Peyer's patch (tissue), 4 donors: ENCODE measurements around the gene GFRA4.

Experiments
- CTCF ChIP-seq, 6 experiments: fragments of 450-650 bp in 4 of 6; fragments of 200-600 bp in 2 of 6; sonication (generic) in 1 of 6; IDR thresholded peaks; one replicate each; pipeline ENCODE4 v1.5.1; 2017 to 2019; ENCODE audit warnings: antibody characterized with exemption in 6 of 6, mild to moderate bottlenecking in 3 of 6, moderate library complexity in 1 of 6
- POLR2A ChIP-seq, 2 donors: fragments of 450-650 bp; IDR thresholded peaks; one replicate each; pipeline ENCODE4 v1.5.1; 2017; ENCODE audit warnings: antibody characterized with exemption in 2 of 2, mild to moderate bottlenecking in 2 of 2, moderate library complexity in 2 of 2

GRCh38 chr20:3652221-3652620 lies 11.0 kb downstream of the GFRA4 start:
- TF ChIP-seq POLR2A (IDR thresholded peaks at IDR 0.05) (no peak), CTCF (IDR thresholded peaks at IDR 0.05) (no peak)
